Right lobe of liver (tissue), 6 donors: ENCODE results near the gene PARM1. TPM values are rescaled to one million over a fixed set of nuclear protein-coding genes. Genes with fewer than 3 reads are reported as not detected.

Experiments used
- ATAC-seq, 4 donors: fragments of 200-7000 bp; cut with Tn5 transposase; one replicate each; pipeline ENCODE4 v1.9.1; 2020; ENCODE audit warnings: mild to moderate bottlenecking in 4 of 4, moderate library complexity in 4 of 4
- DNase-seq, 3 donors: peaks; one replicate each; pipeline ENCODE4 v3.0.0-alpha.2; 2020
- H3K27ac ChIP-seq, 3 donors: fragments of 200-600 bp; one replicate each; pipeline ENCODE4 v1.8.0; 2022
- H3K27me3 ChIP-seq, 2 donors: fragments of 200-600 bp; one replicate each; pipeline ENCODE4 v1.8.0; 2022
- H3K36me3 ChIP-seq, 4 donors: fragments of 200-600 bp; sonication (generic) in 1 of 4; one replicate each; pipeline versions ENCODE4 v1.5.1 to v1.8.0; 2017 to 2022; ENCODE audit warnings: control low read depth in 1 of 4
- H3K4me1 ChIP-seq, 4 donors: fragments of 200-600 bp; sonication (generic) in 1 of 4; one replicate each; pipeline versions ENCODE4 v1.5.1 to v1.8.0; 2017 to 2022; ENCODE audit warnings: control low read depth in 1 of 4
- H3K4me3 ChIP-seq, 3 donors: fragments of 200-600 bp; one replicate each; pipeline ENCODE4 v1.8.0; 2022
- H3K9me3 ChIP-seq, 4 donors: fragments of 200-600 bp; sonication (generic) in 1 of 4; one replicate each; pipeline versions ENCODE4 v1.5.1 to v1.8.0; 2017 to 2022; ENCODE audit warnings: control low read depth in 1 of 4
- CTCF ChIP-seq, 4 donors: fragments of 200-600 bp in 3 of 4; fragments of 450-650 bp in 1 of 4; IDR thresholded peaks; one replicate each; pipeline versions ENCODE4 v1.5.1 to v1.8.0; 2016 to 2022; ENCODE audit warnings: antibody characterized with exemption in 4 of 4, mild to moderate bottlenecking in 2 of 4
- POLR2A ChIP-seq: fragments of 450-650 bp; IDR thresholded peaks from one replicate; pipeline ENCODE4 v1.6.1; 2017; ENCODE audit warnings: antibody characterized with exemption, mild to moderate bottlenecking
- WGBS: methylation state at CpG from one replicate; pipeline ENCODE4 v1.1.6; 2018; ENCODE audit warnings: low coverage, low lambda C conversion rate; ENCODE audit not compliant: insufficient coverage; ENCODE audit errors: missing lambda C conversion rate; 5-methylcytosine and 5-hydroxymethylcytosine counted together
- intact Hi-C, 2 donors: fragments of 100-400 bp; cut with DNase I; formaldehyde crosslinking; loops; one replicate each; pipeline versions ENCODE4 v1.11.2 to v1.14.1; 2022
- total RNA-seq, 6 experiments: library from RNA; depleted of rRNA in 2 of 6; stranded (reverse); fragments of >200 nt in 2 of 6; fragmentation: NEBNext Ultra II Directional in 3 of 6; extraction: Animal tissue kit (Norgen Biotek cat#: 25700) in 3 of 6; gene quantifications; one replicate each; pipeline versions ENCODE4 v1.1.0 to v1.2.4, GENCODE V29; 2016 to 2023
- donor health status: DM: no; HTN: yes; CAD: no.
- donor health status: DM: no; HTN: no; CAD: no.
- donor health status: DM: no; HTN: no; CAD: no.
- donor health status: DM: no; HTN: yes; CAD: no.
- donor health status: DM: no; HTN: yes; CAD: no.

Gene PARM1
- total RNA-seq, 6 experiments from 2014 or later = 0.18 to 1.2 (median 0.31) TPM

- intact Hi-C loops = no loop called here
- no peak overlapping the region for H3K4me3 ChIP-seq
- no peaks in the 10 kb centered on the region for H3K27me3 ChIP-seq
- ATAC-seq = no peak
- no peaks in the 10 kb centered on the region for H3K36me3 ChIP-seq
- H3K9me3 ChIP-seq = no peaks in the 10 kb centered on the region
- WGBS = 38% methylated on average over 1 of the region's 1 CpG
- H3K4me1 ChIP-seq = no peaks in the 10 kb centered on the region
- TF ChIP-seq POLR2A = no peak
- TF ChIP-seq CTCF (IDR thresholded peaks at IDR 0.05) = no peak
- no peak overlapping the region for H3K27ac ChIP-seq
- no peak for DNase-seq
Measured at GRCh38 chr4:75030028-75030427, 97.1 kb downstream of the PARM1 start.

- DNase-seq (peak; percentile 34 to 56 (median 47)), ATAC-seq (peak; percentile 29 to 47 (median 41))
- Histone ChIP-seq H3K4me1 (no peaks in the 10 kb centered on the region), H3K27ac (no peak overlapping the region), H3K9me3 (no peaks in the 10 kb centered on the region), H3K36me3 (no peaks in the 10 kb centered on the region), H3K4me3 (no peak overlapping the region), H3K27me3 (no peaks in the 10 kb centered on the region)
- intact Hi-C loops = no loop called here
- 74% methylated on average over 2 of the region's 3 CpGs for WGBS
- TF ChIP-seq POLR2A = no peak
- no peak for TF ChIP-seq CTCF (IDR thresholded peaks at IDR 0.05)
Measured at GRCh38 chr4:75030649-75031235, 97.8 kb downstream of the PARM1 start.

- Histone ChIP-seq H3K4me3 (no peak overlapping the region), H3K27ac (no peak overlapping the region), H3K27me3 (no peaks in the 10 kb centered on the region), H3K36me3 (no peaks in the 10 kb centered on the region), H3K9me3 (no peaks in the 10 kb centered on the region), H3K4me1 (no peaks in the 10 kb centered on the region)
- intact Hi-C loops = no loop called here
- WGBS = 33% methylated on average over 1 of the region's 1 CpG
- DNase-seq (no peak), ATAC-seq (peak in 2 of 4 donors; percentile 26 to 78)
- TF ChIP-seq POLR2A = no peak
- TF ChIP-seq CTCF (IDR thresholded peaks at IDR 0.05) = no peak
Measured at GRCh38 chr4:75031775-75032174, 98.9 kb downstream of the PARM1 start.

DNA sequence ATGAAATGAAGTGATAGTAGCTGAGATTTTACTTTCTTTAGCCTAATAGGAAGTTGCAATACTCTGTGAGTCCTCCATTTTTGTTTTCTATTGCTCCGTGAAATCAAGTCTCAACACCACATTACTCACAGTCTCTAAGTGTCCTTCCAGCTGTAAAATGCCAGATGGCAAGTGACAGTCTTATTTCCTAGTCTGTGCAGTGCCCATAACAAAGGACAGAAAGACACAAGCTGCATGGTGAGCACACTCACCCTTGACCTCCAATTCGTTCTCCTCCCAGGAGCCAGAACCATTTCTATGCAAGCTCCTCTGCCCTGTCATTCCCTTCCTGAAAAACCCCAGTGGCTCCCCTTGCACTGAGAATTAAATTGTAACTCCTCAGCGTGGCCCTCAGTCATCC is 101.6 kb downstream of the PARM1 start:
- no peaks in the 10 kb centered on the region for H3K4me1 ChIP-seq
- no peak overlapping the region for H3K27ac ChIP-seq
- TF ChIP-seq CTCF (IDR thresholded peaks at IDR 0.05) = no peak
- TF ChIP-seq POLR2A = no peak
- no peaks in the 10 kb centered on the region for H3K36me3 ChIP-seq
- intact Hi-C loops = no loop called here
- no peaks in the 10 kb centered on the region for H3K9me3 ChIP-seq
- 60% methylated on average over 3 of the region's 3 CpGs for WGBS
- H3K27me3 ChIP-seq = no peaks in the 10 kb centered on the region
- ATAC-seq = no peak
- DNase-seq = no peak
- no peak overlapping the region for H3K4me3 ChIP-seq

GRCh38 chr4:75035321-75035720 is 102.4 kb downstream of the PARM1 start:
- Histone ChIP-seq H3K27ac (no peak overlapping the region), H3K36me3 (no peaks in the 10 kb centered on the region), H3K4me3 (no peak overlapping the region), H3K27me3 (no peaks in the 10 kb centered on the region), H3K4me1 (no peaks in the 10 kb centered on the region), H3K9me3 (no peaks in the 10 kb centered on the region)
- ATAC-seq = no peak
- TF ChIP-seq CTCF (IDR thresholded peaks at IDR 0.05) = no peak
- 74% methylated on average over 5 of the region's 5 CpGs for WGBS
- DNase-seq = no peak
- intact Hi-C loops = no loop called here
